GM13977 (cell line): ENCODE data around the gene C16orf54.

Experiments
- DNase-seq: peaks from one replicate; pipeline ENCODE4 v3.0.0; 2012; ENCODE audit warnings: low spot score
- CTCF ChIP-seq: IDR thresholded peaks from 2 replicates; pipeline ENCODE4 v1.5.1; 2012; ENCODE audit warnings: mild to moderate bottlenecking, control low read depth; ENCODE audit not compliant: insufficient read depth; ENCODE audit errors: extremely low read depth, missing control alignments
- in situ Hi-C: fragments of 300-500 bp; cut with MboI; formaldehyde crosslinking; loops from one replicate; pipeline ENCODE4 v1.12.0; 2022; ENCODE audit warnings: low sequenced_read_pairs, low pct_unique_long_range_greater_than_20kb, mixed read lengths, inconsistent platforms; ENCODE audit not compliant: unreplicated experiment

Gene C16orf54

GRCh38 chr16:29736764-29737163, 9.0 kb downstream of the C16orf54 start:
- no peak for TF ChIP-seq CTCF
- no peak for DNase-seq

GRCh38 chr16:29736112-29736511, 9.7 kb downstream of the C16orf54 start:
- in situ Hi-C loops: loop anchor here (10.0 kb wide), 1 partner anchor 49 kb away; no protein-coding TSS in a partner anchor
- DNase-seq: no peak
- no peak for TF ChIP-seq CTCF

More at GRCh38 chr16:29736764-29737163, 9.0 kb downstream of the C16orf54 start:
- in situ Hi-C loops: loop anchor here (10.0 kb wide), 1 partner anchor 48 kb away; no protein-coding TSS in a partner anchor

GRCh38 chr16:29734786-29735185, 11.0 kb downstream of the C16orf54 start:
- TF ChIP-seq CTCF: no peak
- in situ Hi-C loops: loop anchor here (10.0 kb wide), 1 partner anchor 50 kb away; no protein-coding TSS in a partner anchor
- DNase-seq: no peak

GRCh38 chr16:29731768-29732601, 13.8 kb downstream of the C16orf54 start:
- in situ Hi-C loops: loop anchor here (10.0 kb wide), 1 partner anchor 53 kb away; no protein-coding TSS in a partner anchor
- DNase-seq: peak; percentile 77

- in situ Hi-C loops: loop anchor here (10.0 kb wide), 1 partner anchor 54 kb away; no protein-coding TSS in a partner anchor
- DNase-seq: no peak
- TF ChIP-seq CTCF: no peak
Observed at GRCh38 chr16:29730649-29731048, 15.1 kb downstream of the C16orf54 start.

- TF ChIP-seq CTCF: peak; percentile 36
- no peak for DNase-seq
- in situ Hi-C loops: no loop called here
Observed at GRCh38 chr16:29729116-29729521, 16.7 kb downstream of the C16orf54 start.

GRCh38 chr16:29727452-29727851, 18.3 kb downstream of the C16orf54 start:
- in situ Hi-C loops: no loop called here
- no peak for TF ChIP-seq CTCF
- no peak for DNase-seq
